Measurements from ENCODE around the gene DNTTIP2.

GRCh38 chr1:93906480-93906879 lies 27.5 kb upstream of the DNTTIP2 start:
- no peak for TF ChIP-seq CTCF (IDR thresholded peaks at IDR 0.05; ENCODE audit: borderline replicate concordance, extremely low read depth, low read length, poor library complexity, severe bottlenecking)
- TF ChIP-seq EZH2 (IDR thresholded peaks at IDR 0.05; ENCODE audit: borderline replicate concordance, low read depth, low read length, severe bottlenecking): no peak
